Activated CD8-positive, alpha-beta memory T cell treated with anti-CD3 and anti-CD28 coated beads for 24 hours (primary cell): ENCODE results near the gene CNMD.

ENCODE experiments used
- DNase-seq: peaks from one replicate; pipeline ENCODE4 v3.0.0-alpha.2; 2020

Gene CNMD

DNA sequence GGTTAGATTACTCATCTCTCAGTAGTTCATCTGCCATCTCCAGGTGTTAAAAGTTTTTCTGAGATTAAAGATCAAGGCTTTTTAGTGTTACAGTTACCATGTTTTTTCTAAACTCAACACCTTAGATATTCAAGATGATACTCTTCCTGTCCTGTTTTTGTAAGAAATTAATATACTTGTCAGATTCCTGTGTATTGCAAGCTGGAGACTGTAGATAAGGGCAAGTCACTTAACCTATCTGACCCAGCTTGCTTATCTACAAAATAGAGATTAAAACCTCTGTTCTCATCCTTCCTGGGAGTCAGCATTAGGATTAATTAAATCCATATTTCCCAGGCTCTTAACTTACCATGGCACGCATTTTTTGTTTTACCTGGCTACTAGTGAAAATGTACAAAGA lies 61.8 kb downstream of the CNMD start:
- DNase-seq: no peak

GRCh38 chr13:52673465-52673864 lies 66.2 kb downstream of the CNMD start:
- no peak for DNase-seq

DNA sequence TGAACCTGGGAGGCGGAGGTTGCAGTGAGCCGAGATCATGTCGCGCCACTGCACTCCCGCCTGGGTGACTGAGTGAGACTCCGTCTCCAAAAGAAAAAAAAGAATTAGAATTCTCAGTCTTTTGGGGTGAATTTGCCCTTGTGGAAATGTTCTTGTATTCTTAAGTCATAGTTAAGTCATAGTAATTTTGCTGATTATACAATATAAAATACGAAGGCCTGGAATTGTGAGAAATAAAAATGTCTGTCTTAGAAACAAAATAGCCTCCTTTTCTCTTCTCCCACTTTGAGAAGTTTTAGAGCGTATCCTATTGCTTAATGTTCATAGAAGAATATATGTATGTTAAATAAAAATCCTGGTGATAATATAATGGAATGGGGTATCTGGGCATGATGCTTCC lies 68.9 kb downstream of the CNMD start:
- DNase-seq: no peak

- DNase-seq: no peak
These were observed 69.9 kb downstream of the CNMD start for GRCh38 chr13:52669677-52670076.

DNA sequence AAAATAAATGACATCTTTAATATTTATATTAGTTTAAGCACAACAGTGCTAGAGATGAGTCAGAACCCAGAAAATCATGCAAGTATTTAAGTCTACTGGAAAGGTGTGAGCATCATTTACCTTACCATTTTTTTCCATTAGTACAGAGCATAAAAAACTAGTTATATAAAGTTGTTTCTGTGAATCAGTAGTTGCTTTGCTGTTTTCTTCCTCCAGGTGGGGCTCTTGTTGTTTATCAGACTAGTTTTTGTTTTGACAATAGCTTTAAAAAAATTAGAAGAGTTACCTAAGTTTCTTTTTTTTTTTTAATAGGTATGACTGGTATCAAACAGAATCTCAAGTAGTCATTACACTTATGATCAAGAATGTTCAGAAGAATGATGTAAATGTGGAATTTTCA lies 74.3 kb downstream of the CNMD start:
- no peak for DNase-seq

DNA sequence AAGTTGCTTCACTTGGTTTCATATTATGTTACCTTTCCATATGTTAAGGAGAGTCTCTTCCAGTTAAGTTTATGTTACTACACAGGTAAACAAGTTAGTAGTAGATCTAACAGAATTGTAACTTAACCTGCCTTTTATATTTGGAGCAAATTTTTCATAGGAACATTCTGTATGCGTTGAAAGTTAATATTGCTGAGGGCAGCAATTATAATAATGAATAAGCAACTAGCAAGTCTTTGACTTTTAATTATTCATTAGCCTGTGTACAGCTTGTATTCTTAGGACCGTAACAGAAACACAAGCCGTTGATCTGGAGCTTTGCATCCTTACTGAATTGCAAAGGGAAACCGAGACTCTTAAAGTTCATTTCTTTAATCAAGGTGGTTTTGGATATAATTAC lies 75.3 kb downstream of the CNMD start:
- no peak for DNase-seq

DNA sequence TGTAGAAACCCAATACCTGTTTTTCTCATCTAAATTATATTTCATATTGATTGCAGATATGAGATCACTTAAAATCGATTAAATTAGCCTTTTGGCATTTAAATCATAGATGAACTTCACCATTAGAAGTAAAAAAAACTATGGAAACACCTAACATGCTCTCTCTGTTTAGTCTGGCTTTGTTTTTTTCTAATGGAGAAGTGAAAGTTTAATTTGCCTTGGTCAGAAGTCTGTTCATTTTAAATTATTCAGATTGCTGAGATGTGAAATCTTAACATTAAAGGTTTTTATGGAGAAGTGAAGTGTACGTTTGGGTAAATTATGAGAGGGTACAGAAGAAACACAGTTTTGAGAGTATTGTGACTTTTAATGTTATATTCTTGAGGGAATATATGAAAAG lies 80.3 kb downstream of the CNMD start:
- DNase-seq: no peak
